ENCODE results near the gene DMWD.
"Not testable (repeated sequence)": the region's sequence is repeated elsewhere in the genome, so short reads cannot be mapped to it uniquely, and the experiment has no call there.

DMWD gene

DNA sequence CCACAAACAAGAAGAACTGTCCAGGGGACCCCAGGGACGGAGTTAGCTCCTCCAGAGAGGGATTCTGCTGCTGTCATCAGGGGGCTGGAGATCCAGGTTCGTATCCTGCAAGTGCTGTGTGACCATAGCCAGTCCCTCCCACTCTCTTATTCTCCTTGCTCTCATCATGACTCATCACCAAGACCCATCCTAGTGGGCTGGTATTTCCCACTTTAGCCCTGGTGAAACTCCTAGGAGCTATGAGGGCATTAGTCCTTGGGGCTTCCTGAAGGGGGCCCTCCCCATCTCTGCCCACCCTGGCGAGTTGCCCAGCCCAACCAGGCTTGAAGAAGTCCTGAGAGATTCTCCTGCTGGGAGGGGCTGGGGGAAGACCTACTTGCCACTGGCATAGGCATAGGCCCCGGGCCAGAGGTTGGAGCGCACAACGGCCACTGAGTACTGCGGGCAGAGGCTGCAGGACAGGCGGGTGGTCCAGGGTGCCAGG lies 7.5 kb upstream of the DMWD start:
- H3K27me3 ChIP-seq (ENCODE audit: control insufficient read depth, low read length), result no peaks in the 10 kb centered on the region
- peak overlapping the region; percentile 58 for H3K4me2 ChIP-seq (ENCODE audit: low read length)
- no peaks in the 10 kb centered on the region for H3K9me2 ChIP-seq (replicated peaks; ENCODE audit: control insufficient read depth, low read length)
- peaks cover 4% of the 10 kb centered on the region; the same call in 1 of the 2 replicates for H3F3A ChIP-seq (ENCODE audit: control insufficient read depth, insufficient read depth)
- H3K4me3 ChIP-seq (ENCODE audit: low read length), result peak overlapping the region; percentile 34
- H3K36me3 ChIP-seq (ENCODE audit: control insufficient read depth, low read length), result no peaks in the 10 kb centered on the region
- TF ChIP-seq, protein P1, sequence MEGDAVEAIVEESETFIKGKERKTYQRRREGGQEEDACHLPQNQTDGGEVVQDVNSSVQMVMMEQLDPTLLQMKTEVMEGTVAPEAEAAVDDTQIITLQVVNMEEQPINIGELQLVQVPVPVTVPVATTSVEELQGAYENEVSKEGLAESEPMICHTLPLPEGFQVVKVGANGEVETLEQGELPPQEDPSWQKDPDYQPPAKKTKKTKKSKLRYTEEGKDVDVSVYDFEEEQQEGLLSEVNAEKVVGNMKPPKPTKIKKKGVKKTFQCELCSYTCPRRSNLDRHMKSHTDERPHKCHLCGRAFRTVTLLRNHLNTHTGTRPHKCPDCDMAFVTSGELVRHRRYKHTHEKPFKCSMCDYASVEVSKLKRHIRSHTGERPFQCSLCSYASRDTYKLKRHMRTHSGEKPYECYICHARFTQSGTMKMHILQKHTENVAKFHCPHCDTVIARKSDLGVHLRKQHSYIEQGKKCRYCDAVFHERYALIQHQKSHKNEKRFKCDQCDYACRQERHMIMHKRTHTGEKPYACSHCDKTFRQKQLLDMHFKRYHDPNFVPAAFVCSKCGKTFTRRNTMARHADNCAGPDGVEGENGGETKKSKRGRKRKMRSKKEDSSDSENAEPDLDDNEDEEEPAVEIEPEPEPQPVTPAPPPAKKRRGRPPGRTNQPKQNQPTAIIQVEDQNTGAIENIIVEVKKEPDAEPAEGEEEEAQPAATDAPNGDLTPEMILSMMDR (IDR thresholded peaks at IDR 0.05; ENCODE audit: low read depth, low read length, poor library complexity, severe bottlenecking), result no peak
- no peak for TF ChIP-seq EZH2phosphoT487 (IDR thresholded peaks at IDR 0.05; ENCODE audit: borderline replicate concordance, low read length)
- peak overlapping the region; percentile 62 for H3K27ac ChIP-seq (ENCODE audit: low read depth, low read length)
- H3K9me3 ChIP-seq (ENCODE audit: control insufficient read depth, insufficient read depth, low read length), result no peaks in the 10 kb centered on the region
- no peaks in the 10 kb centered on the region for H4K20me1 ChIP-seq (ENCODE audit: control insufficient read depth, insufficient read depth, low read depth, low read length)
- no peaks in the 10 kb centered on the region for H3K79me2 ChIP-seq (ENCODE audit: control insufficient read depth, low read length)
- H3K4me1 ChIP-seq (ENCODE audit: control insufficient read depth, low read length), result peaks cover 36% of the 10 kb centered on the region

DNA sequence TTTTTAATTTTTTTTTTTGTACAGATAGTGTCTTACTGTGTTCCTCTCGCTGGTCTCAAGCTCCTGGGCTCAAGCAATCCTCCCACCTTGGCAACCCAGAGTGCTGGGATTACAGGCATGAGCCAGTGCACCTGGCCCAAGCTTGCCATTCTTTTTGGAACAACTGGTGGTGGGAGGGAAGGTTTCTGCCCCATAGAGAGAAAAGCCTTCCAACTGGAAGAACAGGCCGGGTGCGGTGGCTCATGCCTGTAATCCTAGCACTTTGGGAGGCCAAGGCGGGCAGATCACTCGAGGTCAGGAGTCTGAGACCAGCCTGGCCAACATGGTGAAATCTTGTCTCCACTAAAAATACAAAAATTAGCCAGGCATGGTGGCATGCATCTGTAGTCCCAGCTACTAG lies 6.9 kb upstream of the DMWD start:
- H3K27me3 ChIP-seq (ENCODE audit: control insufficient read depth, low read length); H3F3A ChIP-seq (ENCODE audit: control insufficient read depth, insufficient read depth); H3K9me3 ChIP-seq (ENCODE audit: control insufficient read depth, insufficient read depth, low read length); H3K79me2 ChIP-seq (ENCODE audit: control insufficient read depth, low read length); H3K36me3 ChIP-seq (ENCODE audit: control insufficient read depth, low read length); H3K9me2 ChIP-seq (replicated peaks; ENCODE audit: control insufficient read depth, low read length); H4K20me1 ChIP-seq (ENCODE audit: control insufficient read depth, insufficient read depth, low read depth, low read length): not testable (repeated sequence)
- Histone ChIP-seq H3K27ac (ENCODE audit: low read depth, low read length) (peak overlapping the region; percentile 62), H3K4me2 (ENCODE audit: low read length) (peak overlapping the region; percentile 58), H3K4me1 (ENCODE audit: control insufficient read depth, low read length) (peaks cover 36% of the 10 kb centered on the region), H3K4me3 (ENCODE audit: low read length) (peak overlapping the region; percentile 24)

DNA sequence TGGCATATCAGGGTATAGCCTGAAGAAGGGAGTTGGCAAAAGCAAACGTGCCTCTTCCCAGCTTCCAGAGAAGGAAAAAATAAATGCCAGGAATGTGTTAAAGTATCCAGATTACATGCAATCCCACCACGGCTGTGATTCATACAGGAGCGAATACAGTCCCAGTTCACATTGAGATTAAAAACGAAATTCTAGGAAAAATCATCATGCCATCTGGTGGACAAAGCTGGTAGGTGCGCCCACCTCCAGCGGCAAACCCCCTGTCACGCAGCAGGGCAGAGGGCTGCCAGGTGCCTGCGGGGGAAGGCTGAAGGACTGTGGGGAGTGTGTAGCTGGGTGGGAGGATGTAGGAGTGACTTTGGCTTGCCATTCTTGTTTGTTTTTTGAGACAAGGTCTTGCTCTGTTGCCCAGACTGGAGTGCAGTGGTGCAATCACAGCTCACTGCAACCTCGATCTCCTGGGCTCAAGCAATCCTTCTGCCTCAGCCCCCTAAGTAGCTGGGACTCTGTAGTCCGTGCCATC lies 6.4 kb upstream of the DMWD start:
- H3K79me2 ChIP-seq (ENCODE audit: control insufficient read depth, low read length), result no peaks in the 10 kb centered on the region
- H3K27me3 ChIP-seq (ENCODE audit: control insufficient read depth, low read length), result no peaks in the 10 kb centered on the region
- no peaks in the 10 kb centered on the region for H4K20me1 ChIP-seq (ENCODE audit: control insufficient read depth, insufficient read depth, low read depth, low read length)
- H3K4me2 ChIP-seq (ENCODE audit: low read length), result peak overlapping the region; percentile 58
- H3K9me3 ChIP-seq (ENCODE audit: control insufficient read depth, insufficient read depth, low read length), result no peaks in the 10 kb centered on the region
- H3F3A ChIP-seq (ENCODE audit: control insufficient read depth, insufficient read depth), result peaks cover 4% of the 10 kb centered on the region; the same call in 1 of the 2 replicates
- H3K4me3 ChIP-seq (ENCODE audit: low read length), result peak overlapping the region; percentile 24
- H3K4me1 ChIP-seq (ENCODE audit: control insufficient read depth, low read length), result peaks cover 36% of the 10 kb centered on the region
- no peaks in the 10 kb centered on the region for H3K36me3 ChIP-seq (ENCODE audit: control insufficient read depth, low read length)
- no peaks in the 10 kb centered on the region for H3K9me2 ChIP-seq (replicated peaks; ENCODE audit: control insufficient read depth, low read length)
- no peak for TF ChIP-seq EZH2phosphoT487 (IDR thresholded peaks at IDR 0.05; ENCODE audit: borderline replicate concordance, low read length)
- TF ChIP-seq, protein P1 (IDR thresholded peaks at IDR 0.05; ENCODE audit: low read depth, low read length, poor library complexity, severe bottlenecking), result peak; percentile 84
- peak overlapping the region; percentile 62 for H3K27ac ChIP-seq (ENCODE audit: low read depth, low read length)

DNA sequence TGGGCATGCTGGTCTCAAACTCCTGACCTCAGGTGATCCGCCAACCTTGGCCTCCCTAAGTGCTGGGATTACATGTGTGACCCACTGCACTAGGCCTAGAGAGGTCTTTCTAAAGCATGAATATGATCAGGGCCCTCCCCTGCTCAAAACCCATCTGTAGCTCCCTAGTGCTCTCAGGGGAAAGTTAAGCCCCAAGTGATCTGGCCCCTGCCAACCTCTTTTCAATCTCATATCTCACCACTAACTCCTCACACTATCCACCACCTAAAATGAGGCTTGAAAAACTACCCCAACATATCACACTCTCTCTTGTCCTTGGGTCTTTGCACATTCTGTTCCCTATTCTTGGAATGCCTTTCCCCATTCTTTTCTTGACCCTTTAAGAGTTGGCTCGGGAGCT lies 2.0 kb upstream of the DMWD start:
- Histone ChIP-seq H3K9me2 (replicated peaks; ENCODE audit: control insufficient read depth, low read length) (no peaks in the 10 kb centered on the region), H3K4me2 (ENCODE audit: low read length) (no peak overlapping the region), H4K20me1 (ENCODE audit: control insufficient read depth, insufficient read depth, low read depth, low read length) (no peaks in the 10 kb centered on the region), H3K79me2 (ENCODE audit: control insufficient read depth, low read length) (peaks cover 16% of the 10 kb centered on the region), H3K27me3 (ENCODE audit: control insufficient read depth, low read length) (no peaks in the 10 kb centered on the region), H3F3A (ENCODE audit: control insufficient read depth, insufficient read depth) (peaks cover 4% of the 10 kb centered on the region; the same call in 1 of the 2 replicates), H3K27ac (ENCODE audit: low read depth, low read length) (no peak overlapping the region), H3K4me3 (ENCODE audit: low read length) (no peak overlapping the region), H3K4me1 (ENCODE audit: control insufficient read depth, low read length) (peaks cover 36% of the 10 kb centered on the region), H3K9me3 (ENCODE audit: control insufficient read depth, insufficient read depth, low read length) (no peaks in the 10 kb centered on the region), H3K36me3 (ENCODE audit: control insufficient read depth, low read length) (peaks cover 7% of the 10 kb centered on the region)
- TF ChIP-seq EZH2phosphoT487 (IDR thresholded peaks at IDR 0.05; ENCODE audit: borderline replicate concordance, low read length), result no peak
